Stimulated activated CD4-positive, alpha-beta T cell treated with anti-CD3 and anti-CD28 coated beads, Interleukin-1b, Interleukin-23, amount 100 ng/mL, for 1 hour (primary cell): ENCODE data around the gene AUTS2.
"Not testable (repeated sequence)": the region's sequence is repeated elsewhere in the genome, so short reads cannot be mapped to it uniquely, and the experiment has no call there.

Source experiments
- DNase-seq, 2 donors: peaks; one replicate each; pipeline ENCODE4 v3.0.0-alpha.2; 2020; ENCODE audit warnings: low read depth in 2 of 2

The AUTS2 gene

DNA sequence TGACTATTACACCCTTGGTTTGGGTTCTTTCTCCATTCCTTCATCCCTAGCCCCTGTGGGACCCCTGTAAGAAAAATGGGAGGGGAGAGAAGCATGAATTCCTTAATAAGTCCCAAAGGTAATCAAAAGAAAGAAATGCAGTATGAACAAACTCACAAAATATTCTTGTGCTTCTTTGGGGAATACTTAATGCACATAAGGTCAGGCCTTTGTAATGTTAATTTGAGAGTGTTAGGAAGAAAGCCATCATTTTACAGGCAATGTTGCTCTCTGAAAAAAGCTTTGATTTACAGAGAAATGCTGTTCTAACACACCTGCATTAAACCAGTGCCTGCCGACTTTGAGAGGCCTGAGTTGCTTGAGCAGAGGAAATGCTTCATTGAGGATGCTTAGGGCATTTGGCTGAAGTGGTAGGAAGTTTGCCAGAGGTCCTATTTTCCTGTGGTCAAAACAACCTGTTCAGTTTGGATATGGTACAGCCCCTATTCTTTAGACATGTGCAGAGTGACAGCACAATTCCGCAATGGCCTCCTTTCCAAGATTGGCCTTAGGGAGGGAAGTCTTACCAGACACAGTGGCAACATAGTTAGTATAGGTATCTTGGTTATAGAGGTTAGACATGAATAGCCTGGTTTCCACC lies 643.4 kb downstream of the AUTS2 start:
- no peak for DNase-seq

DNA sequence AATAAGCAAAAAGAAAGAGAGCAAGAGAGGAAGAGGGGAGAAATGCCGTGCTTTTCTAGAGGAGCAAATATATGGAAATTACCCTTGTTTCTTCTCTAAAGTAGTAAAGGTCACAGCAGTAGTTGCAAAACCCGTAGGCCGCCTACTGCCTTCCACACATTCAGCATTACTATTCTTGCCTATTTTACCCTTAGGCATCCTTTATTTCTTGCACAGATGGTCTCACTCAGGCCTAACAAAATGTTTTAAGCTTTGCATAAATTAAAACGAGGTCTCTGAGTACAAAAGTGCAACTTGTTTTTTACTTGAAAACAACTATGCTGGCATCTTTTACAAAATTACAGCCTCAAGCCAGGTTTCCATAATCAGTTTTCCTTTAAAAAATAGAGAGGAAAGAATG lies 644.6 kb downstream of the AUTS2 start:
- DNase-seq: no peak

DNA sequence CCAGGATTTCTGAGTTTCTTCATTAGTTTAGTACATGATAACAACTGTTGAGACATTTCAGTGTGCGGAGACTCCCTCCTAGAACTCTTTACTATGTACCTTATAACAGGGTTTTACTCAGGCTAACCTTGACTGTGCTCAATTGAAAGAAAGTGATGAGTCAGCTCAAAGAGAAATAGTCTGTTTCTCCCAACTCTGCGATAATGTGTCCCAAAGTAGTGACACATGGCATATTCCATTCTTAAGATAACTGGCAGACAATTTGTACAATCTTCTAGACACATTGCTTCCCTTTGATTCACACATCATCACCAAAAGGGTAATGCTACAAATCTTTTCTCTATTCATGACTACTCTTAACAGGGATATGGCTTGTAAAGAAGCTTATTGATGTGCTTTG lies 645.2 kb downstream of the AUTS2 start:
- no peak for DNase-seq

GRCh38 chr7:70257921-70258320 lies 659.6 kb downstream of the AUTS2 start:
- no peak for DNase-seq

- no peak for DNase-seq
Measured at GRCh38 chr7:70259502-70259901, 661.2 kb downstream of the AUTS2 start.

- DNase-seq: no peak
Measured at GRCh38 chr7:70263471-70264255, 665.4 kb downstream of the AUTS2 start.

- DNase-seq: no peak
Measured at GRCh38 chr7:70266186-70266585, 667.9 kb downstream of the AUTS2 start.

- DNase-seq: no peak
Measured at GRCh38 chr7:70267381-70268120, 669.3 kb downstream of the AUTS2 start.

DNA sequence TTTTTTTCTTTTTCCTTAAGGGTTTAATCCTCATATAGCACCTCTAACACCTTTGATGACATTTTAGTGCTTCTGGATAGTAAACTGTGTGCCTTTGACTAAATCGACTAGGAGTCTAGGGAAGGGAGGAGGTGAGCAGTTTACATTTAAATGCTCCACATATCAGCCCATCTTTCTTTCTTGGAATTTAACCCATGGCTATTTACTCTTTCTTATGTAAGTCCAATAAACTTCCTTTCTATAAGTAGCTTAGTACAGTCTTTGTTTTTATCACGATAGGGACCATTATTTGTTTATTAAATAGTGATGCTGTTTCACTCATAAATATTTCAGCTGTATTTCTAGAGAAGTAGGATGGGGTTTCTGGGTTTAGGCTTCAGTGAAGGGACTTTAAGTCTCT lies 669.9 kb downstream of the AUTS2 start:
- DNase-seq: no peak

DNA sequence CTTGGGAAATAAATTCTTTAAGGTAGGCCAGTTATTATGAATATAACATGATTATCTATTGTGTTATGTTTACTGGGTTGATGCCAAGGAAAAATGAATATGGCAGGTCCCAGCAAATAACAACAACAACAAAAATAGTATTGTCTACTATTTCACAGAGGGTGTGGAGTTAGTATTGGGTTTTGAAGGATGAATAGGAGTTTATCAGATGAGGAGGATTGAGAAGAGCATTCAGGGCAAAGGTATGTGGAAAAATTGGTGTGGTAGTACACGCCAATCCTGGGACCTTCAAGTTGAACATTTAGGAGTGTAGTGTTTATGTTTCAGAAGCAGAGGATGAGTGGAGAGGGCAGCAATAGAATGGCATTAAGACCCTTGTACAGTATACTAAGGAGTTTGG lies 671.9 kb downstream of the AUTS2 start:
- no peak for DNase-seq

DNA sequence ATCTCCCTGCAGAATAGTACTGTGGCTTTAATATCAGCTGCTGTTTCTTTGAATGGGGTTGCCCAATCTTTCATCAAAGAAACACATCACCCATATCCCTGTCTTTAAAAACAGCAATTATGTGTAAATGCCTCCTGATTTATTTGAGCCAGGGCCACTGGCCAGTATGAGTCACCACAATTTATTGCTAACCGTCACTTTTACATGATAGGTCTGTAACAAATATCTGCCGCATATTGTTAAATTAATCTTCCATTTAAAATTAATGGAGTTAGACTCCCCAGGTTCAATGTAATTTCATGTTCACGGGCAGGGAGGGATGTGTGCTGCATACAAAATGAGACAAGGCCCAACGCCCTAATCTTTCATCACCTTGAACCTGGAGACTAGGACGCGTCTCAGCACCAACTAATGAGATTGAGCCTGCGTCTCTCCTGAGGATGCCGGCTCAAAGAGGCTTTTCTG lies 673.4 kb downstream of the AUTS2 start:
- DNase-seq: no peak

GRCh38 chr7:70275570-70275969 lies 677.3 kb downstream of the AUTS2 start:
- not testable (repeated sequence) for DNase-seq

GRCh38 chr7:70285187-70285586 lies 686.9 kb downstream of the AUTS2 start:
- no peak for DNase-seq

GRCh38 chr7:70285854-70286253 lies 687.6 kb downstream of the AUTS2 start:
- no peak for DNase-seq

DNA sequence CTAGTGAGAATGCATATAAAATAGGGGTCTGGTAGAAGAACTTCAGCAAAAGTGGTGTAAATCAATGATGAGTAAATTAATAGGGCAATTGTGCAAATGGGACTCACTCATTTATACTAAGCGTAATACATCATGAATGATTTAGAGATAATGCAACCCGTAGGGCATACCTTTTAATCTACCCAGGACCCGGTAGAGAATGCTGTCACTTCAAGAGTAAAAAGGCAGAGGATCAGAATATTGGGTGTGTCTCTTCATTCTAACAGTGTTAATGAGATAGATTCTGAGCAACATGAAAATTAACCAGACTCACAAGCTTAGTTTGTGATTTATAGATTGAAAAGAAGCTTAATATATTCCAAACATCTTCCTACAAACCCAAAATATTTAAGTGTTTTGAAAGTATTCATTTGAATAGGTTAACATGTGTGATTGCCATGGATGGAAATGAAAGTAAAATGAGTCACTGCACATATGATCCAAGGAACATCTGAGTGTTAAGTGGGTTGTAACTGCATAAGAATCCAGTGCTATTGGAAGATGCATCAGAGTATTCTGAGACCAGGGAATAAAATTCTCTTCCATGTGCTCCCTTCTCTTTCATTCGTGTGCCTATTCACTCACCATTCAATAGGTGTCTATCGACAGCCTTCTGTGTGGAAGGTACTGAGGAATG lies 690.6 kb downstream of the AUTS2 start:
- DNase-seq: no peak

- no peak for DNase-seq
Measured at GRCh38 chr7:70292716-70293115, 694.4 kb downstream of the AUTS2 start.

- DNase-seq: no peak
Measured at GRCh38 chr7:70294211-70294911, 696.1 kb downstream of the AUTS2 start.

- no peak for DNase-seq
Measured at GRCh38 chr7:70298780-70299471, 700.7 kb downstream of the AUTS2 start.

DNA sequence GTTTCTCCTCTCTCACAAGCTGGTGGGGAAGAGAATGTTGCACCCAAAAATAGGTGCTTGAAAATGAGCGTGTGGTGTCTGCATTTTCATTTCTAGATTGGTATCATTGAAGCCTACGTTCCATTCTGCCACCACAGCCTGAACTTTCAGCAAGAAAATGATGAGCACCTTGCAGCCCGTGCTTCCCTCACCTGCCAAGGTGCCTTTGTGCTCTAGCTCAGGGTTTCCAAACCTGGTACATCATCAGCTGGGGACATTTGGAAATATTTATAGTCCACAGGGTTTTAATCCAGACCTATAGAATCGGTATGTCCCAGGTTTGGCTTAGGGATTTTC lies 701.2 kb downstream of the AUTS2 start:
- DNase-seq: no peak

- DNase-seq: no peak
Measured at GRCh38 chr7:70301673-70302185, 703.5 kb downstream of the AUTS2 start.

- DNase-seq: no peak
Measured at GRCh38 chr7:70303309-70303708, 705.0 kb downstream of the AUTS2 start.
